ENCODE data around the gene HOXA9. TPM values are rescaled to one million over a fixed set of nuclear protein-coding genes. Genes with fewer than 3 reads are reported as not detected.
A peak's percentile ranks its signal among the peaks of the same experiment; 100 is the strongest.

Gene HOXA9
- total RNA-seq, 1 donor from 2014 or later: not detected

DNA sequence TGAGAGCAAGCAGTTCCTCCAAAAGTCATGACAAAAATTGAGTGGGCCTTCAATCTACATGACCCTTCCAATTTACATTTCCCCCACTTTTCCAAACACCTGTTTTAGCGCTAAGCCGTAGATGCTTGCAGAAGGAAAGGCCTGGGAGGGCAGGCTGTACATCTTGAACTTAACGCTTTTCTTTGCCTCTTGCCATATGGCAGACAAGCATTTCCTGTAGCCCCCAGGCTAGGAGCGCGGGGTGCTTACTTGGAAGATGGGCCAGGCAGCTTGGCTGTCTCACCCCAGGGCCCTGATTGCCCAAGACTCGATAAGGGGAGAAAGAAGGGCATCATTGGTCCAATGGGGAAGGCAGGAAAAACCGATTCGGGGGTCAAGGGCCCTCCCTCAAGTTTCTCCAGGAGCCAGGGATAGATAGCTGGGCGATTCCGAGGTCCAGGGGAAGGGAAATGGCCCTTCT, 7.0 kb upstream of the HOXA9 start:
- peaks cover 2% of the 10 kb centered on the region for H3K36me3 Mint-ChIP-seq (ENCODE audit: unreplicated experiment)
- H3K27me3 Mint-ChIP-seq (ENCODE audit: unreplicated experiment): peaks cover 78% of the 10 kb centered on the region
- peaks cover 13% of the 10 kb centered on the region for H3K4me1 Mint-ChIP-seq (ENCODE audit: unreplicated experiment)
- TF ChIP-seq, protein P1, sequence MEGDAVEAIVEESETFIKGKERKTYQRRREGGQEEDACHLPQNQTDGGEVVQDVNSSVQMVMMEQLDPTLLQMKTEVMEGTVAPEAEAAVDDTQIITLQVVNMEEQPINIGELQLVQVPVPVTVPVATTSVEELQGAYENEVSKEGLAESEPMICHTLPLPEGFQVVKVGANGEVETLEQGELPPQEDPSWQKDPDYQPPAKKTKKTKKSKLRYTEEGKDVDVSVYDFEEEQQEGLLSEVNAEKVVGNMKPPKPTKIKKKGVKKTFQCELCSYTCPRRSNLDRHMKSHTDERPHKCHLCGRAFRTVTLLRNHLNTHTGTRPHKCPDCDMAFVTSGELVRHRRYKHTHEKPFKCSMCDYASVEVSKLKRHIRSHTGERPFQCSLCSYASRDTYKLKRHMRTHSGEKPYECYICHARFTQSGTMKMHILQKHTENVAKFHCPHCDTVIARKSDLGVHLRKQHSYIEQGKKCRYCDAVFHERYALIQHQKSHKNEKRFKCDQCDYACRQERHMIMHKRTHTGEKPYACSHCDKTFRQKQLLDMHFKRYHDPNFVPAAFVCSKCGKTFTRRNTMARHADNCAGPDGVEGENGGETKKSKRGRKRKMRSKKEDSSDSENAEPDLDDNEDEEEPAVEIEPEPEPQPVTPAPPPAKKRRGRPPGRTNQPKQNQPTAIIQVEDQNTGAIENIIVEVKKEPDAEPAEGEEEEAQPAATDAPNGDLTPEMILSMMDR (IDR thresholded peaks at IDR 0.05): no peak
- H3K9me3 Mint-ChIP-seq (ENCODE audit: unreplicated experiment): no peaks in the 10 kb centered on the region
- no peak overlapping the region for H3K4me3 Mint-ChIP-seq (ENCODE audit: unreplicated experiment)
- no peak overlapping the region for H3K27ac Mint-ChIP-seq (ENCODE audit: unreplicated experiment)
- DNase-seq (ENCODE audit: extremely low spot score, unreplicated experiment): no peak

DNA sequence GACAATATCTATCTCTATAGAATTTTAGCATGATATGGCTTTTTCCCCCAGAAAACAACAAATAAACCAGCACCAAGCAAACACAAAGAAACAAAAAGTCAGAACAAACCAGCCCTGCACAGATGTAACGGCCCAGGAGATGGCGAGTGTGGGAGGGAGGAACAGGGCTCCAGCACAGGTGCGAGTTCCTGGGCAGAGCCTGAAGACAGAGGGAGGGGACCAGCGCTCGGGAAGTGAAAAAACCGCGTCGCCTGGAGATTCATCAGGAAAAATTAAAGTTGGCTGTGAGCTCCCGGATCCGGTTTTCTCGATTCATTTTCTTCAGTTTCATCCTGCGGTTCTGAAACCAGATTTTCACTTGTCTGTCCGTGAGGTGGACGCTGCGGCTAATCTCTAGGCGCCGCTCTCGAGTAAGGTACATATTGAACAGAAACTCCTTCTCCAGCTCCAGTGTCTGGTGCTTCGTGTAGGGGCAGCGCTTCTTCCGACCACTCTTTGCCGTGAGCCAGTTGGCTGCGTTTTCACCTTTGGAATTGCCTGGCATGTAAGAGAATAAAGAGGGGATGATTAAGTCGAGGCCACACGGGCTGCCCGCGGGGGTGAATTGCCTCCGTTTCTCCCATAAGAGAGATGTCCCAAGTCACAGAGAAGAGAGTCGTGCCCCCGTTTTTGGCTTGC, 6.4 kb upstream of the HOXA9 start:
- DNase-seq (ENCODE audit: extremely low spot score, unreplicated experiment): no peak

DNA sequence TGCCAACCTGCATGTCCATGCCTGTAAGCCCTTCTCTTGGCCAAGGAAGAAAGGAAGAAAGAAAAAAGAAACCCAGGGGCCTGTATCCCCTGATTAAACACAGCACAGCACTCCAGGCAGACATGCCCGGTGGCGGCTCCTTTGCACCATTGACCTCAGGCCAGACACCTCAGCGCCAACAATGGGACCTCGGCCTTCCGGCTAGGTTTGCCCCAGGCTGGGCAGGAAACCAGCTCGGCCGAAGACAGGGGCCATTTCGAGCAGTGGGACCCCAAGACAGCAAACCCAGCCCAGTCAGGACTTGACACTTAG, 5.9 kb upstream of the HOXA9 start:
- no peak overlapping the region for H3K27ac Mint-ChIP-seq (ENCODE audit: unreplicated experiment)
- peak overlapping the region; percentile 5 for H3K4me3 Mint-ChIP-seq (ENCODE audit: unreplicated experiment)
- H3K4me1 Mint-ChIP-seq (ENCODE audit: unreplicated experiment): peaks cover 13% of the 10 kb centered on the region
- TF ChIP-seq, protein P1 (IDR thresholded peaks at IDR 0.05): no peak
- H3K9me3 Mint-ChIP-seq (ENCODE audit: unreplicated experiment): no peaks in the 10 kb centered on the region
- no peak for DNase-seq (ENCODE audit: extremely low spot score, unreplicated experiment)
- peaks cover 2% of the 10 kb centered on the region for H3K36me3 Mint-ChIP-seq (ENCODE audit: unreplicated experiment)
- peaks cover 78% of the 10 kb centered on the region for H3K27me3 Mint-ChIP-seq (ENCODE audit: unreplicated experiment)

More for the DNA sequence above, 6.4 kb upstream of the HOXA9 start:
- H3K4me1 Mint-ChIP-seq (ENCODE audit: unreplicated experiment): peaks cover 13% of the 10 kb centered on the region
- peaks cover 78% of the 10 kb centered on the region for H3K27me3 Mint-ChIP-seq (ENCODE audit: unreplicated experiment)
- TF ChIP-seq, protein P1 (IDR thresholded peaks at IDR 0.05): no peak
- H3K27ac Mint-ChIP-seq (ENCODE audit: unreplicated experiment): no peak overlapping the region
- no peaks in the 10 kb centered on the region for H3K9me3 Mint-ChIP-seq (ENCODE audit: unreplicated experiment)
- H3K36me3 Mint-ChIP-seq (ENCODE audit: unreplicated experiment): peaks cover 2% of the 10 kb centered on the region
- peak overlapping the region; percentile 30 for H3K4me3 Mint-ChIP-seq (ENCODE audit: unreplicated experiment)

DNA sequence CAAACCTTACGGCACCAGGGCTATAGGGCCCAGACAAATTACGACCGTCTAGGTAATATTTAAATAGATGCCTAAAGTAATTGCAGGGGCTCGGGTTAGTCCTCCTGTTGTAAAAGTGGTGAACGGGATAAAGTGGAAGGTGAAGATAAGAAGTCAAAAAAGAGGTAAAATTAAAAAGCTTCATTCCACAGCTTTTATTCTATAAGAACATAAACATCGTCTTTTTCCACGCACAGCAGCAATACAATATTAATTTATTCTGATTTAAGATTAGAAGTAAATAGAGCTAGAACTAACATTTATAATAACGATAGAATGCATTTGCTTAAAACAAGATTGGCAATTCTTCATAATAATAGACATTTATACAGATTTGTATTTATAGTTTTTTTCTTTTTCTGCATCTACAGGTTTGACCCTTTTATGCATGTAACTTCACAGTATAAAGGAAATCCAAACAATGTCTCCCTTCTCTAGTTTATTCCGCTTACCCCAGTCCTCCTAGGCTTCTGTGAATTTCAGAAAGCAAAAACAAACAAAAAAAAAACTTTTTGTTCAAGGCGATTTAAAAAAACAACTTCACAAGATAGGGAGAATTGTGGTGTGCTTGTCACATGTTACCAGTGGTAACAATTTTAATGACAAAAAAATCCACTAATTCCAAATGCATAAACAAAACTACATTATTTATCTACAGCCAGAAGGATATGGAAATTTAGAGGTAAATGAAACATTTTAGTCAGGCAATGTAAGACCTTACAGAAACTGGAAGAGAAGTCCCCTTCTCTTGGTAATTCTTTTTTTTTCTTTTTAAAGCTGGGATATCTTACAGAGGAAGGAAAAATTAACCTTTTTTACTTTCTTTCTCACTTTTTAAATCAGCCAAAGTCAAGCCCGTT, 5.3 kb upstream of the HOXA9 start:
- H3K4me3 Mint-ChIP-seq (ENCODE audit: unreplicated experiment): no peak overlapping the region
- TF ChIP-seq, protein P1 (IDR thresholded peaks at IDR 0.05): no peak
- no peaks in the 10 kb centered on the region for H3K9me3 Mint-ChIP-seq (ENCODE audit: unreplicated experiment)
- peaks cover 14% of the 10 kb centered on the region for H3K4me1 Mint-ChIP-seq (ENCODE audit: unreplicated experiment)
- H3K27me3 Mint-ChIP-seq (ENCODE audit: unreplicated experiment): peaks cover 76% of the 10 kb centered on the region
- H3K27ac Mint-ChIP-seq (ENCODE audit: unreplicated experiment): no peak overlapping the region
- peaks cover 2% of the 10 kb centered on the region for H3K36me3 Mint-ChIP-seq (ENCODE audit: unreplicated experiment)
- DNase-seq (ENCODE audit: extremely low spot score, unreplicated experiment): no peak

Data from osteocyte (in vitro differentiated cells).